ENCODE measurements around the gene GPD1. TPM values are rescaled to one million over a fixed set of nuclear protein-coding genes. Genes with fewer than 3 reads are reported as not detected.

GPD1 gene
- total and polyA plus RNA-seq, 10 donors = 0.13 to 0.79 (median 0.48) TPM; not detected in 1

DNA sequence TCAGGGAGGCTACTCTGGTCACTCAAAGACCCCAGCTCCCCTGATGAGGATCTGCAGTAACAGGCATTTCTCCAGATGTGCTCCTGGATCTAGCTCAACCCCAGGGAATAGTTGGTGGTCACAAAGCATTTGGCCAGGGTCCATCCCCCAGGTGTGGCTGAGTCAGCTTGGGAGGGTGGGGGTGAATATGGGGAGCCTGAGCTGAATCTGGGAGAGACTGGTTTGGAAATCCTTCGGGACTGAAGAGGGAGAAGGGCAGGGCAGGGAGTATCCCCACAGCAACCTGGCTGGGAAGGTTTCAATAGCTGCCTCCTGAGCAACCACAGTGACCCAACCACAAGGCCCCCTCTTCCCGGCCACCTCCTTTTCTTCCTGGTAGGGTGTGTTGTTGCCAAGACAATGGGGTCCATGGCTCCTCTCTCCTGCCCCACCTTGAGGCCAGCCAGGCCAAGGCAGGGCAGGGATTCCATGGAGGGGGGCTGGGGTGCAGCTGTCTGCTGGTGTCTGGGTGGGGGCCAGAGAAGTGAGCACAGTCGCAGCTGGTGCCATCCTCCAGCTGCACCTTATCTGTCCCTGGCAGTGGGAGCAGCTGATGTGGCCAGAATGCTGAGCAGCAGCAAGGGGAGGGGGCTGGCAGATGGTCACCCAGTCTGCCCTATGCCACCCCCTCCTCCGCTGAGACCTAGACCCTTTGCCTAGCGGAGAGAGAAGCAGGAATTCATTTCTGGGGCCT lies 40.9 kb upstream of the GPD1 start:
- H3K36me3 ChIP-seq = no peaks in the 10 kb centered on the region
- no peaks in the 10 kb centered on the region for H3K9me3 ChIP-seq
- 60 to 91% (median 76%) methylated on average over 4 to 5 of the region's 5 CpGs for WGBS, 5 donors
- no peak overlapping the region for H3K4me3 ChIP-seq
- DNase-seq = no peak
- H3K4me1 ChIP-seq = peaks cover 0 to 14% (median 3%) of the 10 kb centered on the region in 6 donors
- TF ChIP-seq POLR2AphosphoS5 (IDR thresholded peaks at IDR 0.05) (no peak), POLR2A (IDR thresholded peaks at IDR 0.05) (no peak), CTCF (IDR thresholded peaks at IDR 0.05 in 8 of 11, conservative IDR thresholded peaks at IDR 0.05 in 3 of 11) (no peak)
- peaks cover 0 to 67% (median 9%) of the 10 kb centered on the region in 7 donors for H3K27me3 ChIP-seq (replicated peaks in 1 of 7)
- no peak overlapping the region for H3K27ac ChIP-seq
- intact Hi-C loops (cut with DNase I; ENCODE audit: low total_unique reads) = loop anchor here (10.0 kb wide), 1 partner anchor 198 kb away; no protein-coding TSS in a partner anchor

DNA sequence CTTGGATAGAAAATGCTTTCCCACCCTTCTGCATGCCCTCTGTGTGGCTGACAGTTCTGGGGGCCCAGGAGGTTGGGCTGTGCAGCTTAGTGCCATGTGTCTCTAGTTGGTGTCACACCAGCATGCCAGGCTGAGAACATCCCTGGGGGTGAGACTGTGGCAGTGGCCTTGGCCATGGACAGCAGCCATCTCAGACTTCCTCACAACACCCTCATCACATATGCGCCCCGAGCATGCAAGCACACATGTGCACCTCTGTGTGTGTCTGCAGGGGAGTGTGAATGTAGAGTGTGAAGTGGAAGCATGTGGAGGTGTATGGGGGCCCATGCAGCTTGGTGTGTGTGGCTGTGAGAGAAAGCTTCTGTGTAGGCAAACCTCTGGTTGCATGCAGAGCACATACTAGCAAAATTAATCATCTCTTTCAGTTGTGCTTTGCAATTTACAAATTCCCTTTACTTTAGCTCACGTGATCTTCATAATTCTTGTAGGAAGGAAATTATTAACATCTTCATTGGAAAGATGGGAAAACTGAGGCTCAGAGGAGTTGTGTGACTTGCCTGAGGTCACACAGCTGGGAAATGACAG lies 38.0 kb upstream of the GPD1 start:
- no peak for DNase-seq
- peaks cover 0 to 9% (median 6%) of the 10 kb centered on the region in 6 donors for H3K4me1 ChIP-seq
- H3K36me3 ChIP-seq = no peaks in the 10 kb centered on the region
- no peak for TF ChIP-seq POLR2A (IDR thresholded peaks at IDR 0.05)
- no peak for TF ChIP-seq POLR2AphosphoS5 (IDR thresholded peaks at IDR 0.05)
- TF ChIP-seq CTCF (IDR thresholded peaks at IDR 0.05 in 8 of 11, conservative IDR thresholded peaks at IDR 0.05 in 3 of 11) = no peak
- intact Hi-C loops (cut with DNase I; ENCODE audit: low total_unique reads) = loop anchor here (10.0 kb wide), 1 partner anchor 201 kb away; no protein-coding TSS in a partner anchor
- 73 to 84% (median 77%) methylated on average over 3 of the region's 3 CpGs for WGBS, 5 donors
- no peak overlapping the region for H3K27ac ChIP-seq
- peaks cover 0 to 38% (median 0%) of the 10 kb centered on the region in 7 donors for H3K27me3 ChIP-seq (replicated peaks in 1 of 7)
- H3K9me3 ChIP-seq = no peaks in the 10 kb centered on the region
- no peak overlapping the region for H3K4me3 ChIP-seq

- intact Hi-C loops (cut with DNase I; ENCODE audit: low total_unique reads) = loop anchor here (10.0 kb wide), 1 partner anchor 202 kb away; no protein-coding TSS in a partner anchor
- H3K9me3 ChIP-seq = no peaks in the 10 kb centered on the region
- no peaks in the 10 kb centered on the region for H3K36me3 ChIP-seq
- H3K27ac ChIP-seq = no peak overlapping the region
- DNase-seq = no peak
- TF ChIP-seq CTCF (IDR thresholded peaks at IDR 0.05 in 8 of 11, conservative IDR thresholded peaks at IDR 0.05 in 3 of 11) = no peak
- TF ChIP-seq POLR2AphosphoS5 (IDR thresholded peaks at IDR 0.05) = peak in 1 of 3 donors; percentile 26
- no peak for TF ChIP-seq POLR2A (IDR thresholded peaks at IDR 0.05)
- H3K4me3 ChIP-seq = no peak overlapping the region
- H3K27me3 ChIP-seq (replicated peaks in 1 of 7) = peaks cover 0 to 38% (median 0%) of the 10 kb centered on the region in 7 donors
- 41 to 56% (median 47%) methylated on average over 5 of the region's 5 CpGs for WGBS, 5 donors
- peaks cover 0 to 11% (median 6%) of the 10 kb centered on the region in 6 donors for H3K4me1 ChIP-seq
These were observed 37.4 kb upstream of the GPD1 start for GRCh38 chr12:50066402-50066801.

- Histone ChIP-seq H3K4me3 (no peak overlapping the region), H3K9me3 (no peaks in the 10 kb centered on the region), H3K4me1 (peaks cover 0 to 11% (median 6%) of the 10 kb centered on the region in 6 donors), H3K27me3 (replicated peaks in 1 of 7) (peaks cover 0 to 18% (median 0%) of the 10 kb centered on the region in 7 donors), H3K36me3 (no peaks in the 10 kb centered on the region), H3K27ac (no peak overlapping the region)
- no peak for TF ChIP-seq CTCF (IDR thresholded peaks at IDR 0.05 in 8 of 11, conservative IDR thresholded peaks at IDR 0.05 in 3 of 11)
- TF ChIP-seq POLR2AphosphoS5 (IDR thresholded peaks at IDR 0.05) = no peak
- TF ChIP-seq POLR2A (IDR thresholded peaks at IDR 0.05) = no peak
- intact Hi-C loops (cut with DNase I; ENCODE audit: low total_unique reads) = loop anchor here (10.0 kb wide), 1 partner anchor 204 kb away; no protein-coding TSS in a partner anchor
- 83 to 97% (median 88%) methylated on average over 5 of the region's 5 CpGs for WGBS, 5 donors
- DNase-seq = peak; percentile 0
These were observed 34.7 kb upstream of the GPD1 start for GRCh38 chr12:50069069-50069468.

Data from spleen (tissue), 11 donors.